ENCODE results near the gene RGS11. TPM values are rescaled to one million over a fixed set of nuclear protein-coding genes. Genes with fewer than 3 reads are reported as not detected.

Gene RGS11
- total and polyA plus RNA-seq, 9 of the 15 experiments (the other 6 are each of a cell fraction or from before 2014, with no cell fraction given) = not detected

GRCh38 chr16:301235-301634 lies 25.5 kb upstream of the RGS11 start:
- POLR2A ChIA-PET = no interaction called here

More at GRCh38 chr16:301235-301634, 25.5 kb upstream of the RGS11 start:
- TF ChIP-seq, protein P1, sequence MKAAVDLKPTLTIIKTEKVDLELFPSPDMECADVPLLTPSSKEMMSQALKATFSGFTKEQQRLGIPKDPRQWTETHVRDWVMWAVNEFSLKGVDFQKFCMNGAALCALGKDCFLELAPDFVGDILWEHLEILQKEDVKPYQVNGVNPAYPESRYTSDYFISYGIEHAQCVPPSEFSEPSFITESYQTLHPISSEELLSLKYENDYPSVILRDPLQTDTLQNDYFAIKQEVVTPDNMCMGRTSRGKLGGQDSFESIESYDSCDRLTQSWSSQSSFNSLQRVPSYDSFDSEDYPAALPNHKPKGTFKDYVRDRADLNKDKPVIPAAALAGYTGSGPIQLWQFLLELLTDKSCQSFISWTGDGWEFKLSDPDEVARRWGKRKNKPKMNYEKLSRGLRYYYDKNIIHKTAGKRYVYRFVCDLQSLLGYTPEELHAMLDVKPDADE (conservative IDR thresholded peaks at IDR 0.05; ENCODE audit: control insufficient read depth, low read depth, low read length) = no peak
- TF ChIP-seq SIX5 (IDR thresholded peaks at IDR 0.05; ENCODE audit: borderline replicate concordance in 1 of 2, insufficient read depth in 1 of 2, low read depth in 1 of 2, low read length in 2 of 2) (no peak), HDAC3 (IDR thresholded peaks at IDR 0.05; ENCODE audit: borderline replicate concordance, partially characterized antibody) (no peak), ZFP30 (CRISPR knock-in tag; IDR thresholded peaks at IDR 0.05; ENCODE audit: borderline replicate concordance) (no peak), POLR2AphosphoS2 (IDR thresholded peaks at IDR 0.05; ENCODE audit: low read length) (no peak), HLTF (IDR thresholded peaks at IDR 0.05) (no peak), THRAP3 (IDR thresholded peaks at IDR 0.05; ENCODE audit: borderline replicate concordance) (no peak)
- Histone ChIP-seq H3K4me3 (no peak overlapping the region), H3K9ac (ENCODE audit: insufficient read depth in 1 of 2, low read depth in 2 of 2, low read length in 2 of 2) (no peak overlapping the region), H2AFZ (ENCODE audit: low read depth, low read length) (no peak overlapping the region), H3K4me1 (replicated peaks in 1 of 2; ENCODE audit: control insufficient read depth in 2 of 2, insufficient read depth in 2 of 2, low read length in 2 of 2) (peaks cover 0 to 9% of the 10 kb centered on the region in 2 experiments; a peak in 2 of 5 replicates), H3K9me1 (ENCODE audit: control insufficient read depth, insufficient read depth, low read length) (no peaks in the 10 kb centered on the region), H3K4me2 (ENCODE audit: insufficient read depth, low read length) (no peak overlapping the region), H3K27ac (ENCODE audit: extremely low read depth, low read depth, low read length) (no peak overlapping the region), H3K27me3 (ENCODE audit: control insufficient read depth in 2 of 2, insufficient read depth in 2 of 2, low read length in 2 of 2) (no peaks in the 10 kb centered on the region), H3K9me3 (replicated peaks; ENCODE audit: control insufficient read depth, insufficient read depth, low read depth, low read length) (no peaks in the 10 kb centered on the region), H3K79me2 (ENCODE audit: control insufficient read depth, insufficient read depth, low read length) (peaks cover 5% of the 10 kb centered on the region; the same call in 1 of the 3 replicates), H3K36me3 (ENCODE audit: control insufficient read depth, insufficient read depth, low read length) (peaks cover 53% of the 10 kb centered on the region; the same call in 2 of the 3 replicates), H4K20me1 (replicated peaks; ENCODE audit: control insufficient read depth, insufficient read depth, low read length) (no peaks in the 10 kb centered on the region; the same call in 1 of the 2 replicates)
- DNase-seq (ENCODE audit: extremely low read depth in 1 of 4, low spot score in 3 of 4) (no peak), FAIRE-seq (no peak), ATAC-seq (no peak)
- 95% methylated on average over 4 of the region's 6 CpGs for WGBS (ENCODE audit: insufficient coverage, low coverage, missing lambda C conversion rate)
- CTCF ChIA-PET (ENCODE audit: low intra/inter-chr PET ratio) = interaction anchor here (0.6 kb wide), 1 partner anchor 229 kb away, joined by 3 read pairs; the partner anchor contains the start of gene RHBDF1
- intact Hi-C loops (cut with micrococcal nuclease) (no loop called here), in situ Hi-C loops (cut with MboI) (no loop called here)
- no TSS peak for BruUV-seq (replicated peaks)
